Effector memory CD4-positive, alpha-beta T cell (primary cell): ENCODE results near the gene PANK4.
A peak's percentile ranks its signal among the peaks of the same experiment; 100 is the strongest.

Source experiments
- DNase-seq, 3 donors: peaks; one replicate each; pipeline ENCODE4 v3.0.0-alpha.2; 2020
- H3K27ac ChIP-seq: 2 replicates; pipeline ENCODE4 v1.7.0; 2013; ENCODE audit warnings: mild to moderate bottlenecking, low read length, moderate library complexity; ENCODE audit not compliant: insufficient read depth, poor library complexity, severe bottlenecking
- H3K27me3 ChIP-seq: replicated peaks from 2 replicates; pipeline ENCODE4 v1.7.0; 2013; ENCODE audit warnings: mild to moderate bottlenecking, low read length; ENCODE audit not compliant: insufficient read depth, control insufficient read depth, poor library complexity, severe bottlenecking
- H3K36me3 ChIP-seq: 2 replicates; pipeline ENCODE4 v1.7.0; 2013; ENCODE audit warnings: mild to moderate bottlenecking, low read length, moderate library complexity; ENCODE audit not compliant: control insufficient read depth, insufficient read depth
- H3K4me1 ChIP-seq: 2 replicates; pipeline ENCODE4 v1.7.0; 2013; ENCODE audit warnings: low read length, mild to moderate bottlenecking; ENCODE audit not compliant: control insufficient read depth, insufficient read depth, poor library complexity, severe bottlenecking
- H3K4me3 ChIP-seq: 2 replicates; pipeline ENCODE4 v1.7.0; 2013; ENCODE audit warnings: low read length, low read depth, mild to moderate bottlenecking; ENCODE audit not compliant: insufficient read depth, poor library complexity, severe bottlenecking
- H3K9me3 ChIP-seq: 2 replicates; pipeline ENCODE4 v1.7.0; 2013; ENCODE audit warnings: mild to moderate bottlenecking, low read length, moderate library complexity; ENCODE audit not compliant: control insufficient read depth

The PANK4 gene

GRCh38 chr1:2498648-2499047 is 27.7 kb downstream of the PANK4 start:
- Histone ChIP-seq H3K4me3 (no peak overlapping the region), H3K4me1 (peaks cover 31% of the 10 kb centered on the region), H3K27me3 (no peaks in the 10 kb centered on the region), H3K9me3 (no peaks in the 10 kb centered on the region), H3K36me3 (no peaks in the 10 kb centered on the region), H3K27ac (no peak overlapping the region)
- no peak for DNase-seq

- Histone ChIP-seq H3K27me3 (no peaks in the 10 kb centered on the region), H3K4me1 (peaks cover 31% of the 10 kb centered on the region), H3K4me3 (no peak overlapping the region), H3K27ac (no peak overlapping the region), H3K36me3 (no peaks in the 10 kb centered on the region), H3K9me3 (no peaks in the 10 kb centered on the region)
- DNase-seq: no peak
These were observed 28.5 kb downstream of the PANK4 start for GRCh38 chr1:2497891-2498290.

- Histone ChIP-seq H3K4me3 (no peak overlapping the region), H3K4me1 (peaks cover 31% of the 10 kb centered on the region), H3K9me3 (no peaks in the 10 kb centered on the region), H3K27me3 (no peaks in the 10 kb centered on the region), H3K36me3 (no peaks in the 10 kb centered on the region), H3K27ac (no peak overlapping the region)
- no peak for DNase-seq
These were observed 29.6 kb downstream of the PANK4 start for GRCh38 chr1:2496746-2497145.

- H3K4me3 ChIP-seq: no peak overlapping the region
- H3K9me3 ChIP-seq: no peaks in the 10 kb centered on the region
- no peak overlapping the region for H3K27ac ChIP-seq
- H3K36me3 ChIP-seq: no peaks in the 10 kb centered on the region
- peak in 2 of 3 donors; percentile 6 to 9 for DNase-seq
- H3K4me1 ChIP-seq: peaks cover 31% of the 10 kb centered on the region
- no peaks in the 10 kb centered on the region for H3K27me3 ChIP-seq
These were observed 30.2 kb downstream of the PANK4 start for GRCh38 chr1:2496087-2496622.

- Histone ChIP-seq H3K4me1 (peaks cover 31% of the 10 kb centered on the region), H3K27me3 (no peaks in the 10 kb centered on the region), H3K9me3 (no peaks in the 10 kb centered on the region), H3K4me3 (no peak overlapping the region), H3K27ac (no peak overlapping the region), H3K36me3 (no peaks in the 10 kb centered on the region)
- DNase-seq: no peak
These were observed 30.9 kb downstream of the PANK4 start for GRCh38 chr1:2495546-2495945.

GRCh38 chr1:2495026-2495425 is 31.4 kb downstream of the PANK4 start:
- DNase-seq: no peak
- H3K36me3 ChIP-seq: no peaks in the 10 kb centered on the region
- no peak overlapping the region for H3K27ac ChIP-seq
- H3K4me3 ChIP-seq: no peak overlapping the region
- H3K9me3 ChIP-seq: no peaks in the 10 kb centered on the region
- H3K4me1 ChIP-seq: peaks cover 26% of the 10 kb centered on the region
- H3K27me3 ChIP-seq: no peaks in the 10 kb centered on the region

- H3K27ac ChIP-seq: no peak overlapping the region
- no peak overlapping the region for H3K4me3 ChIP-seq
- H3K27me3 ChIP-seq: no peaks in the 10 kb centered on the region
- H3K4me1 ChIP-seq: peaks cover 19% of the 10 kb centered on the region
- H3K9me3 ChIP-seq: no peaks in the 10 kb centered on the region
- DNase-seq: no peak
- H3K36me3 ChIP-seq: no peaks in the 10 kb centered on the region
These were observed 32.1 kb downstream of the PANK4 start for GRCh38 chr1:2494323-2494693.

- Histone ChIP-seq H3K27ac (no peak overlapping the region), H3K36me3 (peaks cover 4% of the 10 kb centered on the region), H3K9me3 (no peaks in the 10 kb centered on the region), H3K4me3 (no peak overlapping the region), H3K27me3 (no peaks in the 10 kb centered on the region), H3K4me1 (peaks cover 14% of the 10 kb centered on the region)
- no peak for DNase-seq
These were observed 32.6 kb downstream of the PANK4 start for GRCh38 chr1:2493691-2494322.

GRCh38 chr1:2493218-2493617 is 33.2 kb downstream of the PANK4 start:
- peaks cover 14% of the 10 kb centered on the region for H3K4me1 ChIP-seq
- no peak overlapping the region for H3K27ac ChIP-seq
- peaks cover 8% of the 10 kb centered on the region for H3K36me3 ChIP-seq
- DNase-seq: no peak
- H3K4me3 ChIP-seq: no peak overlapping the region
- H3K27me3 ChIP-seq: no peaks in the 10 kb centered on the region
- peaks cover 4% of the 10 kb centered on the region for H3K9me3 ChIP-seq

GRCh38 chr1:2492091-2492490 is 34.3 kb downstream of the PANK4 start:
- no peak overlapping the region for H3K4me3 ChIP-seq
- no peak for DNase-seq
- H3K27ac ChIP-seq: no peak overlapping the region
- peaks cover 4% of the 10 kb centered on the region for H3K9me3 ChIP-seq
- no peaks in the 10 kb centered on the region for H3K27me3 ChIP-seq
- H3K36me3 ChIP-seq: peaks cover 8% of the 10 kb centered on the region
- H3K4me1 ChIP-seq: peaks cover 14% of the 10 kb centered on the region
